ENCODE data around the gene KDM4F.
A peak's percentile ranks its signal among the peaks of the same experiment; 100 is the strongest.

The KDM4F gene

GRCh38 chr11:95057959-95058358, 8.7 kb downstream of the KDM4F start:
- no peaks in the 10 kb centered on the region for H3K9me3 ChIP-seq (ENCODE audit: control insufficient read depth in 5 of 5, low read length in 5 of 5)
- H3K27me3 ChIP-seq (ENCODE audit: control insufficient read depth in 5 of 5, insufficient read depth in 4 of 5, low read length in 5 of 5), result peaks cover 0 to 10% (median 8%) of the 10 kb centered on the region in 5 donors
- H3K36me3 ChIP-seq (ENCODE audit: control insufficient read depth in 5 of 5, insufficient read depth in 5 of 5, low read length in 5 of 5), result no peaks in the 10 kb centered on the region
- no peak overlapping the region for H3K4me3 ChIP-seq (ENCODE audit: low read depth in 1 of 5, low read length in 5 of 5)
- H3K27ac ChIP-seq (ENCODE audit: low read depth, low read length), result no peak overlapping the region
- no peak overlapping the region for H3K9ac ChIP-seq (ENCODE audit: low read length in 5 of 5)
- H3K4me1 ChIP-seq (ENCODE audit: control insufficient read depth in 5 of 5, insufficient read depth in 5 of 5, low read length in 5 of 5), result no peaks in the 10 kb centered on the region

- no peak overlapping the region for H3K27ac ChIP-seq (ENCODE audit: low read depth, low read length)
- no peaks in the 10 kb centered on the region for H3K36me3 ChIP-seq (ENCODE audit: control insufficient read depth in 5 of 5, insufficient read depth in 5 of 5, low read length in 5 of 5)
- H3K27me3 ChIP-seq (ENCODE audit: control insufficient read depth in 5 of 5, insufficient read depth in 4 of 5, low read length in 5 of 5), result peaks cover 0 to 7% (median 6%) of the 10 kb centered on the region in 5 donors
- no peak overlapping the region for H3K4me3 ChIP-seq (ENCODE audit: low read depth in 1 of 5, low read length in 5 of 5)
- no peak overlapping the region for H3K9ac ChIP-seq (ENCODE audit: low read length in 5 of 5)
- H3K4me1 ChIP-seq (ENCODE audit: control insufficient read depth in 5 of 5, insufficient read depth in 5 of 5, low read length in 5 of 5), result no peaks in the 10 kb centered on the region
- H3K9me3 ChIP-seq (ENCODE audit: control insufficient read depth in 5 of 5, low read length in 5 of 5), result no peaks in the 10 kb centered on the region
Measured at GRCh38 chr11:95058621-95059020, 9.4 kb downstream of the KDM4F start.

- H3K27ac ChIP-seq (ENCODE audit: low read depth, low read length), result no peak overlapping the region
- peaks cover 0 to 5% (median 2%) of the 10 kb centered on the region in 5 donors for H3K27me3 ChIP-seq (ENCODE audit: control insufficient read depth in 5 of 5, insufficient read depth in 4 of 5, low read length in 5 of 5)
- no peaks in the 10 kb centered on the region for H3K4me1 ChIP-seq (ENCODE audit: control insufficient read depth in 5 of 5, insufficient read depth in 5 of 5, low read length in 5 of 5)
- no peak overlapping the region for H3K4me3 ChIP-seq (ENCODE audit: low read depth in 1 of 5, low read length in 5 of 5)
- H3K36me3 ChIP-seq (ENCODE audit: control insufficient read depth in 5 of 5, insufficient read depth in 5 of 5, low read length in 5 of 5), result no peaks in the 10 kb centered on the region
- H3K9ac ChIP-seq (ENCODE audit: low read length in 5 of 5), result no peak overlapping the region
- H3K9me3 ChIP-seq (ENCODE audit: control insufficient read depth in 5 of 5, low read length in 5 of 5), result no peaks in the 10 kb centered on the region
Measured at GRCh38 chr11:95059046-95059445, 9.8 kb downstream of the KDM4F start.

GRCh38 chr11:95065336-95065735, 16.1 kb downstream of the KDM4F start:
- H3K4me1 ChIP-seq (ENCODE audit: control insufficient read depth in 5 of 5, insufficient read depth in 5 of 5, low read length in 5 of 5), result peaks cover 2 to 28% (median 25%) of the 10 kb centered on the region in 5 donors
- H3K27me3 ChIP-seq (ENCODE audit: control insufficient read depth in 5 of 5, insufficient read depth in 4 of 5, low read length in 5 of 5), result no peaks in the 10 kb centered on the region
- H3K4me3 ChIP-seq (ENCODE audit: low read depth in 1 of 5, low read length in 5 of 5), result no peak overlapping the region
- no peaks in the 10 kb centered on the region for H3K36me3 ChIP-seq (ENCODE audit: control insufficient read depth in 5 of 5, insufficient read depth in 5 of 5, low read length in 5 of 5)
- no peak overlapping the region for H3K27ac ChIP-seq (ENCODE audit: low read depth, low read length)
- H3K9me3 ChIP-seq (ENCODE audit: control insufficient read depth in 5 of 5, low read length in 5 of 5), result no peaks in the 10 kb centered on the region
- no peak overlapping the region for H3K9ac ChIP-seq (ENCODE audit: low read length in 5 of 5)

- Histone ChIP-seq H3K4me3 (ENCODE audit: low read depth in 1 of 5, low read length in 5 of 5) (peak within 1 kb of the TSS; percentile 87 to 100 (median 99)), H3K9me3 (ENCODE audit: control insufficient read depth in 5 of 5, low read length in 5 of 5) (no peaks in the 10 kb centered on the region), H3K36me3 (ENCODE audit: control insufficient read depth in 5 of 5, insufficient read depth in 5 of 5, low read length in 5 of 5) (no peaks in the 10 kb centered on the region), H3K27me3 (ENCODE audit: control insufficient read depth in 5 of 5, insufficient read depth in 4 of 5, low read length in 5 of 5) (no peaks in the 10 kb centered on the region), H3K27ac (ENCODE audit: low read depth, low read length) (peak within 1 kb of the TSS; percentile 71), H3K9ac (ENCODE audit: low read length in 5 of 5) (peak within 1 kb of the TSS; percentile 77 to 97 (median 79)), H3K4me1 (ENCODE audit: control insufficient read depth in 5 of 5, insufficient read depth in 5 of 5, low read length in 5 of 5) (peaks cover 2 to 28% (median 25%) of the 10 kb centered on the region in 5 donors)
Measured at GRCh38 chr11:95066716-95067038, 17.5 kb downstream of the KDM4F start, which contains the start of gene SRSF8. SRSF8 (plus strand) TSS chr11:95066919; CDS start chr11:95067227, 308 bp downstream.

GRCh38 chr11:95067039-95067840, 18.0 kb downstream of the KDM4F start:
- H3K9ac ChIP-seq (ENCODE audit: low read length in 5 of 5), result peak overlapping the region; percentile 77 to 97 (median 79)
- H3K27me3 ChIP-seq (ENCODE audit: control insufficient read depth in 5 of 5, insufficient read depth in 4 of 5, low read length in 5 of 5), result no peaks in the 10 kb centered on the region
- H3K9me3 ChIP-seq (ENCODE audit: control insufficient read depth in 5 of 5, low read length in 5 of 5), result no peaks in the 10 kb centered on the region
- H3K4me3 ChIP-seq (ENCODE audit: low read depth in 1 of 5, low read length in 5 of 5), result peak overlapping the region; percentile 87 to 100 (median 99)
- no peaks in the 10 kb centered on the region for H3K36me3 ChIP-seq (ENCODE audit: control insufficient read depth in 5 of 5, insufficient read depth in 5 of 5, low read length in 5 of 5)
- H3K27ac ChIP-seq (ENCODE audit: low read depth, low read length), result peak overlapping the region; percentile 71
- H3K4me1 ChIP-seq (ENCODE audit: control insufficient read depth in 5 of 5, insufficient read depth in 5 of 5, low read length in 5 of 5), result peaks cover 2 to 28% (median 25%) of the 10 kb centered on the region in 5 donors

GRCh38 chr11:95067841-95068219, 18.6 kb downstream of the KDM4F start:
- Histone ChIP-seq H3K4me1 (ENCODE audit: control insufficient read depth in 5 of 5, insufficient read depth in 5 of 5, low read length in 5 of 5) (peaks cover 2 to 28% (median 25%) of the 10 kb centered on the region in 5 donors), H3K9ac (ENCODE audit: low read length in 5 of 5) (peak overlapping the region; percentile 77 to 97 (median 79)), H3K36me3 (ENCODE audit: control insufficient read depth in 5 of 5, insufficient read depth in 5 of 5, low read length in 5 of 5) (no peaks in the 10 kb centered on the region), H3K27ac (ENCODE audit: low read depth, low read length) (peak overlapping the region; percentile 71), H3K9me3 (ENCODE audit: control insufficient read depth in 5 of 5, low read length in 5 of 5) (no peaks in the 10 kb centered on the region), H3K27me3 (ENCODE audit: control insufficient read depth in 5 of 5, insufficient read depth in 4 of 5, low read length in 5 of 5) (no peaks in the 10 kb centered on the region), H3K4me3 (ENCODE audit: low read depth in 1 of 5, low read length in 5 of 5) (peak overlapping the region; percentile 87 to 100 (median 99))

GRCh38 chr11:95068549-95068948, 19.3 kb downstream of the KDM4F start:
- H3K36me3 ChIP-seq (ENCODE audit: control insufficient read depth in 5 of 5, insufficient read depth in 5 of 5, low read length in 5 of 5), result no peaks in the 10 kb centered on the region
- no peaks in the 10 kb centered on the region for H3K27me3 ChIP-seq (ENCODE audit: control insufficient read depth in 5 of 5, insufficient read depth in 4 of 5, low read length in 5 of 5)
- H3K4me1 ChIP-seq (ENCODE audit: control insufficient read depth in 5 of 5, insufficient read depth in 5 of 5, low read length in 5 of 5), result peaks cover 2 to 28% (median 25%) of the 10 kb centered on the region in 5 donors
- peak overlapping the region; percentile 87 to 100 (median 99) for H3K4me3 ChIP-seq (ENCODE audit: low read depth in 1 of 5, low read length in 5 of 5)
- no peaks in the 10 kb centered on the region for H3K9me3 ChIP-seq (ENCODE audit: control insufficient read depth in 5 of 5, low read length in 5 of 5)
- H3K27ac ChIP-seq (ENCODE audit: low read depth, low read length), result peak overlapping the region; percentile 71
- peak overlapping the region in 3 of 5 donors; percentile 77 to 97 (median 88) for H3K9ac ChIP-seq (ENCODE audit: low read length in 5 of 5)

GRCh38 chr11:95070471-95070870, 21.2 kb downstream of the KDM4F start:
- Histone ChIP-seq H3K36me3 (ENCODE audit: control insufficient read depth in 5 of 5, insufficient read depth in 5 of 5, low read length in 5 of 5) (no peaks in the 10 kb centered on the region), H3K9me3 (ENCODE audit: control insufficient read depth in 5 of 5, low read length in 5 of 5) (no peaks in the 10 kb centered on the region), H3K4me1 (ENCODE audit: control insufficient read depth in 5 of 5, insufficient read depth in 5 of 5, low read length in 5 of 5) (peaks cover 2 to 40% (median 35%) of the 10 kb centered on the region in 5 donors), H3K4me3 (ENCODE audit: low read depth in 1 of 5, low read length in 5 of 5) (no peak overlapping the region), H3K27me3 (ENCODE audit: control insufficient read depth in 5 of 5, insufficient read depth in 4 of 5, low read length in 5 of 5) (no peaks in the 10 kb centered on the region), H3K27ac (ENCODE audit: low read depth, low read length) (no peak overlapping the region), H3K9ac (ENCODE audit: low read length in 5 of 5) (no peak overlapping the region)

- H3K4me1 ChIP-seq (ENCODE audit: control insufficient read depth in 5 of 5, insufficient read depth in 5 of 5, low read length in 5 of 5), result peaks cover 0 to 42% (median 35%) of the 10 kb centered on the region in 5 donors
- no peak overlapping the region for H3K9ac ChIP-seq (ENCODE audit: low read length in 5 of 5)
- no peaks in the 10 kb centered on the region for H3K9me3 ChIP-seq (ENCODE audit: control insufficient read depth in 5 of 5, low read length in 5 of 5)
- H3K4me3 ChIP-seq (ENCODE audit: low read depth in 1 of 5, low read length in 5 of 5), result no peak overlapping the region
- H3K27ac ChIP-seq (ENCODE audit: low read depth, low read length), result no peak overlapping the region
- no peaks in the 10 kb centered on the region for H3K27me3 ChIP-seq (ENCODE audit: control insufficient read depth in 5 of 5, insufficient read depth in 4 of 5, low read length in 5 of 5)
- H3K36me3 ChIP-seq (ENCODE audit: control insufficient read depth in 5 of 5, insufficient read depth in 5 of 5, low read length in 5 of 5), result no peaks in the 10 kb centered on the region
Measured at GRCh38 chr11:95072948-95073347, 23.7 kb downstream of the KDM4F start.

All from subcutaneous abdominal adipose tissue (tissue), 5 donors.